ENCODE results near the gene ARL3. TPM values are rescaled to one million over a fixed set of nuclear protein-coding genes. Genes with fewer than 3 reads are reported as not detected.

ARL3 gene
- total and polyA plus RNA-seq, 2 of the 4 experiments (the other 2 are of a cell fraction), result 5.0 to 14.3 TPM

DNA sequence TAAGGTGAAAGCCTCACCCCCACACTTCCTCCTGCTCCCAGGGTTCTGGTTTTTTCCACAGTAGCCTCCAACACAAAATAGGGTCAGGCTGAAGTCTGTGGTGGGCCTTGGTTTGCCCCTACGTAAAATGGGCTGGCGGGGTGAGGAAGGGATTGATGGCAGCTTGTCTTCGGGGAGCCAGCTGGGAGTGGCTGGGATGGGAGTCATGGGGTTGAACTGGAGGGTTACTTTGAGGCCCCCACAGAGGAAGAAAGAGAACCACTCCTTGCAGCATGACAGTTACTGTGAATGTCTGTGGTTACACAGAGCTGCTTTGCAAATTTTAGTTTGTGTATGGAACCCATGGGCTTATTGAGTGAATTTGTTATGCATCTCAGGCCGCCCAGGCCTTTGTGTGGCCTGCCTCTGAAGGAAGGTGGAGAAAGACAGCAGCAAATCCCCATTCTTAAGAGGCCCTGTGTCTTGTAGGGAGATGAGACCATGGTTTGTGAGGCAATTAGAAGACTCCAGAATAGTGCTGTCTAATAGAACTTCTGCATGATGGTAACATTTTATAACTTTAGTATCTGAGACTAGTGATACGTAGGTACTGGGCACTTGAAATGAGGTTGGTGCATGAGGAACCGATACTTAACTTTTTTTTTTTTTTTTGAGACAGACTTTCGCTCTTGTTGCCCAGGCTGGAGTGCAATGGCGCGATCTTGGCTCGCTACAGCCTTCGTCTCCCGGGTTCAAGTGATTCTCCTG, 61.9 kb downstream of the ARL3 start:
- Histone ChIP-seq H4K8ac (ENCODE audit: low read depth in 2 of 2, low read length in 2 of 2) (0 out of 4 replicates have a peak overlapping the region, but pooled peaks of 1 of the 2 experiments have one; percentile 1), H4K20me1 (ENCODE audit: insufficient read depth, low read length) (peaks cover 98% of the 10 kb centered on the region), H3K4me3 (ENCODE audit: insufficient read depth, low read depth, low read length) (no peak overlapping the region), H3K79me1 (ENCODE audit: low read depth in 1 of 2, low read length in 2 of 2) (peaks cover 10 to 94% of the 10 kb centered on the region in 2 experiments; a peak in 3 of 4 replicates), H3K4ac (ENCODE audit: low read depth, low read length) (no peak overlapping the region), H3K27ac (ENCODE audit: insufficient read depth, low read length) (no peak overlapping the region), H2AK9ac (replicated peaks; ENCODE audit: low read depth, low read length, poor library complexity) (no peak overlapping the region), H4K91ac (ENCODE audit: insufficient read depth, low read depth, low read length) (no peak overlapping the region), H2AK5ac (ENCODE audit: low read depth, low read length) (no peak overlapping the region), H3K56ac (ENCODE audit: extremely low read depth, insufficient read depth, low read length) (no peak overlapping the region), H2BK120ac (ENCODE audit: low read depth, low read length) (no peak overlapping the region), H2BK5ac (ENCODE audit: low read depth, low read length, poor library complexity, severe bottlenecking) (no peak overlapping the region), H3K4me2 (ENCODE audit: low read depth, low read length) (no peak overlapping the region), H3K9me3 (ENCODE audit: control insufficient read depth, insufficient read depth, low read length) (no peaks in the 10 kb centered on the region), H2AFZ (replicated peaks; ENCODE audit: low read length, poor library complexity) (no peak overlapping the region), H3K9ac (ENCODE audit: low read depth, low read length) (no peak overlapping the region), H3K23ac (ENCODE audit: low read depth, low read length) (peak overlapping the region; percentile 79), H3K36me3 (ENCODE audit: control insufficient read depth, insufficient read depth, low read length) (peaks cover 65% of the 10 kb centered on the region), H3K4me1 (ENCODE audit: control insufficient read depth, insufficient read depth, low read length) (peaks cover 35% of the 10 kb centered on the region), H4K5ac (ENCODE audit: low read depth, low read length) (no peak overlapping the region), H3K18ac (ENCODE audit: low read depth, low read length) (no peak overlapping the region), H2BK15ac (ENCODE audit: low read depth, low read length) (no peak overlapping the region), H3K9me1 (ENCODE audit: insufficient read depth, low read length) (peaks cover 48% of the 10 kb centered on the region), H2BK20ac (ENCODE audit: low read depth, low read length) (no peak overlapping the region), H3K27me3 (ENCODE audit: control insufficient read depth, insufficient read depth, low read length) (no peaks in the 10 kb centered on the region), H3K14ac (replicated peaks; ENCODE audit: low read depth, low read length) (no peak overlapping the region)
- in situ Hi-C loops (cut with MboI; ENCODE audit: low sequenced_read_pairs) (no loop called here), dilution Hi-C loops (cut with HindIII; ENCODE audit: low sequenced_read_pairs, unreplicated experiment) (no loop called here), intact Hi-C loops (cut with micrococcal nuclease) (no loop called here)
- ChIA-PET CTCF (interaction anchor here (1.4 kb wide), 1 partner anchor 27 kb away, joined by 5 read pairs; no protein-coding TSS in a partner anchor), POLR2A (ENCODE audit: unreplicated experiment) (no interaction called here)
- WGBS, 2 experiments (ENCODE audit: extremely low coverage in 2 of 2, insufficient read length in 1 of 2), result 90% methylated on average over 2 of the region's 12 CpGs; no CpG with 5 or more reads in 1 of the 2 experiments
- no peak for DNase-seq
- no TSS peak for BruUV-seq (replicated peaks)
- ATAC-seq (ENCODE audit: low read depth), result no peak
- no peak for TF ChIP-seq MAZ (IDR thresholded peaks at IDR 0.05; ENCODE audit: borderline replicate concordance, low read depth, low read length)
- no peak for TF ChIP-seq CHD1 (IDR thresholded peaks at IDR 0.05; ENCODE audit: low read depth, low read length)
- no peak for TF ChIP-seq RFX5 (IDR thresholded peaks at IDR 0.05; ENCODE audit: low read depth, low read length)
- no peak for TF ChIP-seq BHLHE40 (IDR thresholded peaks at IDR 0.05; ENCODE audit: low read depth, low read length)
- no peak for TF ChIP-seq RCOR1 (IDR thresholded peaks at IDR 0.05; ENCODE audit: insufficient replicate concordance, low read length)
- TF ChIP-seq, protein P1, sequence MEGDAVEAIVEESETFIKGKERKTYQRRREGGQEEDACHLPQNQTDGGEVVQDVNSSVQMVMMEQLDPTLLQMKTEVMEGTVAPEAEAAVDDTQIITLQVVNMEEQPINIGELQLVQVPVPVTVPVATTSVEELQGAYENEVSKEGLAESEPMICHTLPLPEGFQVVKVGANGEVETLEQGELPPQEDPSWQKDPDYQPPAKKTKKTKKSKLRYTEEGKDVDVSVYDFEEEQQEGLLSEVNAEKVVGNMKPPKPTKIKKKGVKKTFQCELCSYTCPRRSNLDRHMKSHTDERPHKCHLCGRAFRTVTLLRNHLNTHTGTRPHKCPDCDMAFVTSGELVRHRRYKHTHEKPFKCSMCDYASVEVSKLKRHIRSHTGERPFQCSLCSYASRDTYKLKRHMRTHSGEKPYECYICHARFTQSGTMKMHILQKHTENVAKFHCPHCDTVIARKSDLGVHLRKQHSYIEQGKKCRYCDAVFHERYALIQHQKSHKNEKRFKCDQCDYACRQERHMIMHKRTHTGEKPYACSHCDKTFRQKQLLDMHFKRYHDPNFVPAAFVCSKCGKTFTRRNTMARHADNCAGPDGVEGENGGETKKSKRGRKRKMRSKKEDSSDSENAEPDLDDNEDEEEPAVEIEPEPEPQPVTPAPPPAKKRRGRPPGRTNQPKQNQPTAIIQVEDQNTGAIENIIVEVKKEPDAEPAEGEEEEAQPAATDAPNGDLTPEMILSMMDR (conservative IDR thresholded peaks at IDR 0.05; ENCODE audit: low read depth, low read length), result no peak
- TF ChIP-seq CEBPB (IDR thresholded peaks at IDR 0.05; ENCODE audit: low read depth, low read length), result no peak
- TF ChIP-seq, protein P2, sequence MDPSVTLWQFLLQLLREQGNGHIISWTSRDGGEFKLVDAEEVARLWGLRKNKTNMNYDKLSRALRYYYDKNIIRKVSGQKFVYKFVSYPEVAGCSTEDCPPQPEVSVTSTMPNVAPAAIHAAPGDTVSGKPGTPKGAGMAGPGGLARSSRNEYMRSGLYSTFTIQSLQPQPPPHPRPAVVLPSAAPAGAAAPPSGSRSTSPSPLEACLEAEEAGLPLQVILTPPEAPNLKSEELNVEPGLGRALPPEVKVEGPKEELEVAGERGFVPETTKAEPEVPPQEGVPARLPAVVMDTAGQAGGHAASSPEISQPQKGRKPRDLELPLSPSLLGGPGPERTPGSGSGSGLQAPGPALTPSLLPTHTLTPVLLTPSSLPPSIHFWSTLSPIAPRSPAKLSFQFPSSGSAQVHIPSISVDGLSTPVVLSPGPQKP (IDR thresholded peaks at IDR 0.05; ENCODE audit: borderline replicate concordance, low read depth, low read length), result no peak
- TF ChIP-seq NFE2L2 (IDR thresholded peaks at IDR 0.05; ENCODE audit: low read depth, low read length), result no peak
- TF ChIP-seq MAFK (IDR thresholded peaks at IDR 0.05; ENCODE audit: low read depth, low read length), result no peak
- TF ChIP-seq, protein P3, sequence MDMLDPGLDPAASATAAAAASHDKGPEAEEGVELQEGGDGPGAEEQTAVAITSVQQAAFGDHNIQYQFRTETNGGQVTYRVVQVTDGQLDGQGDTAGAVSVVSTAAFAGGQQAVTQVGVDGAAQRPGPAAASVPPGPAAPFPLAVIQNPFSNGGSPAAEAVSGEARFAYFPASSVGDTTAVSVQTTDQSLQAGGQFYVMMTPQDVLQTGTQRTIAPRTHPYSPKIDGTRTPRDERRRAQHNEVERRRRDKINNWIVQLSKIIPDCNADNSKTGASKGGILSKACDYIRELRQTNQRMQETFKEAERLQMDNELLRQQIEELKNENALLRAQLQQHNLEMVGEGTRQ (IDR thresholded peaks at IDR 0.05; ENCODE audit: low read depth, low read length), result no peak
- no peak for TF ChIP-seq FOS (IDR thresholded peaks at IDR 0.05; ENCODE audit: low read depth, low read length)
- no peak for TF ChIP-seq POLR2A (IDR thresholded peaks at IDR 0.05; ENCODE audit: low read depth, low read length)
- TF ChIP-seq SMC3 (IDR thresholded peaks at IDR 0.05; ENCODE audit: low read depth, low read length), result no peak
- no peak for TF ChIP-seq MXI1 (IDR thresholded peaks at IDR 0.05; ENCODE audit: borderline replicate concordance, low read depth, low read length)

All from IMR-90 (cell line).